GM11168 (cell line): ENCODE data around the gene SERTAD3.
"Not testable (repeated sequence)": the region's sequence is repeated elsewhere in the genome, so short reads cannot be mapped to it uniquely, and the experiment has no call there.

Experiments used
- in situ Hi-C: fragments of 300-500 bp; cut with MboI; formaldehyde crosslinking; loops from one replicate; pipeline ENCODE4 v1.12.0; 2022; ENCODE audit warnings: low sequenced_read_pairs; ENCODE audit not compliant: unreplicated experiment

The SERTAD3 gene

DNA sequence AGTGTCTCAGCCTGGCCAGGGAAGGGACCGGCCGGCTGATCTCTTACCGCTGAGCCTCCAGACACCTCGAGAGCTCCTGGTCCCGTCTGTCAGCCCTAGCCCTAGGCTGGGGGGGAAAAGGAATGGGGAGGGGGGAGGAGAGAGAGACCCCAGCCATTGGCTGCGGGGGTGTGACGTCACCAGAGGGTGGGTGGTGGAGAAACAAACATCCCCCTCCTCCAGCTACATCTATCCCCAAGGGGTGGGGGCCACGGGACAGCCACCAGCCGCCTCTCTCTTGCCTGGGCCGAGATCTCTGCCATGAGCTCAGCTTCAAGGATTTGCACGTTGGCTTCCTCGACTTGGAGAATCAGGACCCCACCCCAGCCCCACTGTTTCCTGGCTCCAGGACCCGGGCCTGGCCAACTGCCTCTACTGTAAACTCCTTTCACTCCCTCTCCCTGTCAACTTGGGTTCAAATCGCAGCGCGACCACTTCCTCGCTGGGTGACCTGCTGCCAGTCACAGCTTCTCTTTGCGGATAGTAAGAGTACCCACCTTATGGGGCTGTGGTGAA, 30.8 kb downstream of the SERTAD3 start, which contains the start of gene PRX:
Gene PRX (minus strand): TSS at position 88 of the 555 bp plus-strand sequence. CDS start 5,446 bp downstream, outside the sequence.
- in situ Hi-C loops, result no loop called here

- in situ Hi-C loops, result no loop called here
Measured at GRCh38 chr19:40412866-40413265, 31.3 kb downstream of the SERTAD3 start.

GRCh38 chr19:40411958-40412499, 32.1 kb downstream of the SERTAD3 start:
- in situ Hi-C loops, result no loop called here

DNA sequence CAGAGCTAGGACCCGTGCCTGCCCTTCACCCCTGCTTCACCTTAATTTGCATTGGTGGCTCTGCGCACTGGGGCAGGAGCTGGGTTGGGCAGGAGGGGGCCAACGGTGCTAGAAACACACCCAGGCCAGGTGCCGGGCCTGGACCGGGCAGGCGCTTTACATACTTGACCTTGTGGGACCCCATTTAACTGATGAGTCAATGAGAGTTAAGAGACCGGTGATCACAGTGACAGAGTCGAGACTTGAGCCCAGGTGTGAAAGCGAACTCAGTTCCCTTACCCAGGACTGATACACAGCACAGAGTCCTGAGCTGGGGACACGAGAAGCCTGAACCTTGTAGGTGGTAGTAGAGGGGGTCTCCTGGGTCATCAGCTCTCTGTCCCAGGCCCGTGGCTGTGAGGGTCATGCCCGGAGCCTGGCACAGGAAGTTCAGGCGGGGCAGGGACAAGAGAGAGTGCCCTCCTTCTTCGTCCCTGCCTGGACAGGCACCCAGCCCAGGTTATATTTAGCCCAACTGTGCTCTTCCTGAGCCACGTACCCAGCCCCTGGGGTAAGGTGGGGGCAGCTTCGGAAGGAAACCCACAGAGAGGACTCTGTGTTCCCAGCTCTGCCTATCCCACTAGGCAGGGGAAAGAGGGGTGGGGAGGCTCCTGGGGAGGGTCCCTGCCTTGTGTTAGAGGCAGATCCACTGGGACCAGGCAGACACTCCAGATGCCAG, 32.9 kb downstream of the SERTAD3 start:
- in situ Hi-C loops, result no loop called here

DNA sequence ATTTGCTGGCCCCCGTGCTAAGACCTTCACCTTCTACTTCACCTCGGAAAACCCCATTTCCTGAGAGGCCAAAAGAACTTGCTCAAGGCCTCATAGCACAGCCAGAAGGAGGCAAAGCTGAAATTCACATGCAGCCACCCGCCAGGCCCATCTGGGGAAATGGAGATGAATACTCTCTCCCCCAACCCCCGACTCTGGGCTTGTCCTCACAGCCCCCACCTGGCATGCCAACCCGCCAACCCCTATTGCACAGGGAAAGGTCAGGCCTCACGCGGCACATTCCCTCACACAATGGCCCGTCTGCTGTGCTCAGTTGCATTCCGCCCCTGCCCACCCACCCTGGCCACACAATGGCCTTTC, 34.1 kb downstream of the SERTAD3 start:
- in situ Hi-C loops, result no loop called here

- in situ Hi-C loops, result not testable (repeated sequence)
Measured at GRCh38 chr19:40408598-40408925, 35.6 kb downstream of the SERTAD3 start.

GRCh38 chr19:40407714-40408597, 36.2 kb downstream of the SERTAD3 start:
- in situ Hi-C loops, result no loop called here

GRCh38 chr19:40403262-40403984, 40.7 kb downstream of the SERTAD3 start:
- in situ Hi-C loops, result no loop called here

- in situ Hi-C loops, result no loop called here
Measured at GRCh38 chr19:40400559-40400958, 43.6 kb downstream of the SERTAD3 start.

- in situ Hi-C loops, result no loop called here
Measured at GRCh38 chr19:40398417-40399131, 45.6 kb downstream of the SERTAD3 start.

DNA sequence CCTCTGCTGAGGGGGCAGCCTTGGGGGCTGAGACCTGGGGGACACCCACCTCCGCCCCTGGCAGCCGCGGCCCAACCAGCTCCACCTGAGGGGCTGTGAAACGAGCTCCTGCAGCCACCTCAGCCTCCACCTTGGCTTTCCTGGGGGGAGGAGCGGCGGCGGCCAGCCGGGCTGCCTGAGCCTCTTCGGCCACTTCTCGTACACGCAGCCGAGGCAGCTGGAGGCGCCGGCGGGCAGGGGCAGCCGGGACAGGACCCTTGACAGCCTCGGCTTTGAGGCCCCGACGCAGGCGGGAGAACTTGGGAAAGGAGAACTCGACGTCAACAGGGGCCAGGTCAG, 46.6 kb downstream of the SERTAD3 start:
- in situ Hi-C loops, result no loop called here

GRCh38 chr19:40396886-40397567, 47.1 kb downstream of the SERTAD3 start:
- in situ Hi-C loops, result no loop called here

DNA sequence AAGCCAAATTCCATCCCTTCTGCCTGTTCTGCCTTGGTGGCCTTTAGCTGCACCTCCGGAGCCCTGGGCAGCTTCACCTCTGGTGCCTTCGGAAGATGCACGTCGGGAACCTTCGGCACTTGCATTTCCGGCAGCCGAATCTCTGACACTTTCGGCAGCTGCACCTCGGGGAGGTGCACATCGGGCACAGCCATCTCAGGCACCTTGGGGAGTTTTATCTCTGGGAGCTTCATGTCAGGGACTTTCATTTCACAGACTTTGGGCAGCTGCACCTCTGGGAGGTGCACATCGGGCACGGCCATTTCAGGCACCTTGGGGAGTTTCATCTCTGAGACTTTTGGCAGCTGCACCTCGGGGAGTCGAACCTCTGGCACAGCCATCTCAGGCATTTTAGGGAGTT, 48.2 kb downstream of the SERTAD3 start:
- in situ Hi-C loops, result no loop called here

DNA sequence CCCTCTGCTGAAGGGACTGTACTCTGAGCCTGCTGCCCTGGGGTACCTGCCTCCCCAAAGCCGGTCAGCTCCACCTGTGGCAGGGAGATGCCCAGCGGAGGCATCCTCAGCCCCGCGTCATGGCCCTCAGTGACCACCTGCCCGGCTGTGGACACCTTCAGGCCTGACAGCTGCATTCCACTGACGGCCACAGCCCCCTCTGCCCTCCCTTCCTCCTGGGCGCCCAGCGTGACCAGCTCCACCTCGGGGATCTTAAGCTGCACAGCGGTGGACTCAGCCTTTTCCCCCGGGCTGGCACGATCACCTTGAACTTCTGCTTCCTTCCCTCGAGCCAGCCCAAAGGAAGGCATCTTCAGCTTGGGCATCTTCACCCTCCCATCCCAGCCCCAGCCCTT, 49.3 kb downstream of the SERTAD3 start:
- in situ Hi-C loops, result no loop called here

DNA sequence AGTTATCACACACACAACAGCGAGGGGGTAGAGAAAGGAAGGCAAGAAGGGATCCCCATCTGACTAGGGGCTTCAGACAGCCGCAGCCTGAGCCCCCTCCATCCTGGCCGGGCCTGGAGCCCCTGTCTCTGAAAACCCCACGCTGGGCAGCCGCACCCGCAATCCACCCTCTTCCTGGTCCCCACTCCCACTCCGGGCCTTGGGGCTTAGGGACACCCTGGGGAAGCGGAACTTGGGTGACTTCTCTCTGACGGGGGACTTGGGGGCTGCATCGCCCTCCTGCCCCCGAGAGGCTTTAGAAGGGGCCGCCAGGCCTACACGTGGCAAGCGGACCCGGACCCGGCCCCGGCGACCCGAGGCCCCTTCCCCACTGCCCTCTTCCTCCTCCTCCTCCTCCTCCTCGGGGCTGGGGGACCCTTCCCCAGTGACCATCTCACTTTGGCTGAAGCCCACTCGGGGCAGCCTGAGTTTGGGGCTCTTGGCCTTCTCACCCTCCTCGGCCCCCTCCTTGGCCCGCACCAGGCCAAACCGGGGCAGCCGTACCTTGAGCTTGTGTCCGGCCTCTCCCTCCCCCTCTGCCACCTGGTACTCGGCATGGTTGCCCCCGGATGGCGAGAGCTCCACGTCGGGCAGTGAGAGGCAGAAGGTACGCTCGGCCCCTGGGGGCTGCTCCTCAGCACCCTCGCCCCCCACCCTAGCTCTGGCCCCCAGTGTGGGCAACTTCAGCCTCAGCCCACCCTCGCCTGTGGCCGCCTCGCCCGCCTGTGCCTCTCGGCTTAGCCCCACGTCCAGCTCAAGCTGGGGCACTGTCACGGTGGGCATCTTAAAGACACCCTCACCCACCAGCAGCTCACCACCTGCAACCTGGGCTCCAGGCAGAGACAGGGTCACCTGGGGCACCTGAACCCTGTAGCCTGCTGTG, 50.0 kb downstream of the SERTAD3 start:
- in situ Hi-C loops, result no loop called here

GRCh38 chr19:40392894-40393517, 51.1 kb downstream of the SERTAD3 start:
- in situ Hi-C loops, result no loop called here

DNA sequence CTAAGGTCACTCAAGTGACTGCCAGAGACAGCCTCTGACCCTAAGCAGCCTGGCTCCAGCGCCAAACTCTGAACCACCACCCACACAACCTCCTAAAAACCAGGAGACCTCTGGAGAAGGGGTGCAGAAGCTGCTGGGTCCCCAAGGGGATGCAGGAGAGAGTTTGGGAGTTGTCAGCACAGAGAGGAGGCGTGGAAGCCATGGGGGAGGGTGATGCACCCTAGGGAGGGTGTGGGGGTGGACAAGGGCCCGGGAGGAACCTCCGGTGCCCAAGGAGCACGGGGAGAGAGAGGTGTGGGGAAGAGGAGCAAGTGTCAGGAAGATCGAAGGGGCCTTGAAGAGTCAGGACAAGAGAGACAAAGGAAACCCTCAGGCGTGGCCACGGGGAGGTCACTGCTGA, 52.0 kb downstream of the SERTAD3 start:
- in situ Hi-C loops, result no loop called here
